ENCODE data around the gene DNLZ.

The DNLZ gene

GRCh38 chr9:136363949-136364748 is 605 bp upstream of the DNLZ start:
- H3K27ac ChIP-seq (ENCODE audit: low read length) = no peak overlapping the region
- no peaks in the 10 kb centered on the region for H3K36me3 ChIP-seq (ENCODE audit: control insufficient read depth in 1 of 2, insufficient read depth in 2 of 2, low read length in 2 of 2)

GRCh38 chr9:136362450-136362784 is 1.1 kb downstream of the DNLZ start:
- Histone ChIP-seq H3K4me1 (ENCODE audit: control insufficient read depth in 1 of 2, insufficient read depth in 2 of 2, low read length in 2 of 2) (peaks cover 0 to 30% of the 10 kb centered on the region in 2 donors), H3K4me3 (ENCODE audit: low read depth in 1 of 2, low read length in 2 of 2) (peak overlapping the region in 1 of 2 donors; percentile 67), H3K27me3 (ENCODE audit: low read depth, low read length) (no peaks in the 10 kb centered on the region), H3K36me3 (ENCODE audit: control insufficient read depth in 1 of 2, insufficient read depth in 2 of 2, low read length in 2 of 2) (peaks cover 0 to 8% of the 10 kb centered on the region in 2 donors), H3K27ac (ENCODE audit: low read length) (no peak overlapping the region), H3K9me3 (ENCODE audit: control insufficient read depth in 1 of 2, low read length in 2 of 2) (no peaks in the 10 kb centered on the region)

More at GRCh38 chr9:136363949-136364748, 605 bp upstream of the DNLZ start:
- H3K9me3 ChIP-seq (ENCODE audit: control insufficient read depth in 1 of 2, low read length in 2 of 2) = no peaks in the 10 kb centered on the region
- H3K4me3 ChIP-seq (ENCODE audit: low read depth in 1 of 2, low read length in 2 of 2) = peak overlapping the region in 1 of 2 donors; percentile 67
- peaks cover 0 to 30% of the 10 kb centered on the region in 2 donors for H3K4me1 ChIP-seq (ENCODE audit: control insufficient read depth in 1 of 2, insufficient read depth in 2 of 2, low read length in 2 of 2)
- H3K27me3 ChIP-seq (ENCODE audit: low read depth, low read length) = no peaks in the 10 kb centered on the region

- no peak overlapping the region for H3K27ac ChIP-seq (ENCODE audit: low read length)
- peaks cover 0 to 30% of the 10 kb centered on the region in 2 donors for H3K4me1 ChIP-seq (ENCODE audit: control insufficient read depth in 1 of 2, insufficient read depth in 2 of 2, low read length in 2 of 2)
- H3K36me3 ChIP-seq (ENCODE audit: control insufficient read depth in 1 of 2, insufficient read depth in 2 of 2, low read length in 2 of 2) = peaks cover 0 to 14% of the 10 kb centered on the region in 2 donors
- H3K4me3 ChIP-seq (ENCODE audit: low read depth in 1 of 2, low read length in 2 of 2) = peak overlapping the region in 1 of 2 donors; percentile 67
- H3K9me3 ChIP-seq (ENCODE audit: control insufficient read depth in 1 of 2, low read length in 2 of 2) = no peaks in the 10 kb centered on the region
- no peaks in the 10 kb centered on the region for H3K27me3 ChIP-seq (ENCODE audit: low read depth, low read length)
Observed at GRCh38 chr9:136361754-136362449, 1.6 kb downstream of the DNLZ start.

GRCh38 chr9:136361047-136361753 is 2.3 kb downstream of the DNLZ start:
- H3K4me1 ChIP-seq (ENCODE audit: control insufficient read depth in 1 of 2, insufficient read depth in 2 of 2, low read length in 2 of 2) = peaks cover 0 to 30% of the 10 kb centered on the region in 2 donors
- H3K27me3 ChIP-seq (ENCODE audit: low read depth, low read length) = no peaks in the 10 kb centered on the region
- no peaks in the 10 kb centered on the region for H3K9me3 ChIP-seq (ENCODE audit: control insufficient read depth in 1 of 2, low read length in 2 of 2)
- no peak overlapping the region for H3K27ac ChIP-seq (ENCODE audit: low read length)
- peaks cover 0 to 19% of the 10 kb centered on the region in 2 donors for H3K36me3 ChIP-seq (ENCODE audit: control insufficient read depth in 1 of 2, insufficient read depth in 2 of 2, low read length in 2 of 2)
- peak overlapping the region in 1 of 2 donors; percentile 28 for H3K4me3 ChIP-seq (ENCODE audit: low read depth in 1 of 2, low read length in 2 of 2)

GRCh38 chr9:136359774-136360718 is 3.5 kb downstream of the DNLZ start:
- H3K27me3 ChIP-seq (ENCODE audit: low read depth, low read length) = no peaks in the 10 kb centered on the region
- H3K36me3 ChIP-seq (ENCODE audit: control insufficient read depth in 1 of 2, insufficient read depth in 2 of 2, low read length in 2 of 2) = peaks cover 0 to 20% of the 10 kb centered on the region in 2 donors
- H3K9me3 ChIP-seq (ENCODE audit: control insufficient read depth in 1 of 2, low read length in 2 of 2) = no peaks in the 10 kb centered on the region
- no peak overlapping the region for H3K27ac ChIP-seq (ENCODE audit: low read length)
- no peak overlapping the region for H3K4me3 ChIP-seq (ENCODE audit: low read depth in 1 of 2, low read length in 2 of 2)
- peaks cover 0 to 34% of the 10 kb centered on the region in 2 donors for H3K4me1 ChIP-seq (ENCODE audit: control insufficient read depth in 1 of 2, insufficient read depth in 2 of 2, low read length in 2 of 2)

- Histone ChIP-seq H3K4me3 (ENCODE audit: low read depth in 1 of 2, low read length in 2 of 2) (no peak overlapping the region), H3K27ac (ENCODE audit: low read length) (no peak overlapping the region), H3K27me3 (ENCODE audit: low read depth, low read length) (no peaks in the 10 kb centered on the region), H3K36me3 (ENCODE audit: control insufficient read depth in 1 of 2, insufficient read depth in 2 of 2, low read length in 2 of 2) (peaks cover 0 to 20% of the 10 kb centered on the region in 2 donors), H3K4me1 (ENCODE audit: control insufficient read depth in 1 of 2, insufficient read depth in 2 of 2, low read length in 2 of 2) (peaks cover 0 to 41% of the 10 kb centered on the region in 2 donors), H3K9me3 (ENCODE audit: control insufficient read depth in 1 of 2, low read length in 2 of 2) (no peaks in the 10 kb centered on the region)
Observed at GRCh38 chr9:136358888-136359287, 4.7 kb downstream of the DNLZ start.

- Histone ChIP-seq H3K27ac (ENCODE audit: low read length) (no peak overlapping the region), H3K27me3 (ENCODE audit: low read depth, low read length) (no peaks in the 10 kb centered on the region), H3K36me3 (ENCODE audit: control insufficient read depth in 1 of 2, insufficient read depth in 2 of 2, low read length in 2 of 2) (peaks cover 0 to 20% of the 10 kb centered on the region in 2 donors), H3K4me1 (ENCODE audit: control insufficient read depth in 1 of 2, insufficient read depth in 2 of 2, low read length in 2 of 2) (peaks cover 0 to 43% of the 10 kb centered on the region in 2 donors), H3K9me3 (ENCODE audit: control insufficient read depth in 1 of 2, low read length in 2 of 2) (no peaks in the 10 kb centered on the region), H3K4me3 (ENCODE audit: low read depth in 1 of 2, low read length in 2 of 2) (no peak overlapping the region)
Observed at GRCh38 chr9:136358016-136358415, 5.5 kb downstream of the DNLZ start.

GRCh38 chr9:136357202-136357725 is 6.3 kb downstream of the DNLZ start:
- no peak overlapping the region for H3K27ac ChIP-seq (ENCODE audit: low read length)
- no peaks in the 10 kb centered on the region for H3K9me3 ChIP-seq (ENCODE audit: control insufficient read depth in 1 of 2, low read length in 2 of 2)
- peaks cover 0 to 36% of the 10 kb centered on the region in 2 donors for H3K4me1 ChIP-seq (ENCODE audit: control insufficient read depth in 1 of 2, insufficient read depth in 2 of 2, low read length in 2 of 2)
- H3K36me3 ChIP-seq (ENCODE audit: control insufficient read depth in 1 of 2, insufficient read depth in 2 of 2, low read length in 2 of 2) = peaks cover 0 to 20% of the 10 kb centered on the region in 2 donors
- no peak overlapping the region for H3K4me3 ChIP-seq (ENCODE audit: low read depth in 1 of 2, low read length in 2 of 2)
- H3K27me3 ChIP-seq (ENCODE audit: low read depth, low read length) = no peaks in the 10 kb centered on the region

GRCh38 chr9:136355616-136356557 is 7.7 kb downstream of the DNLZ start:
- H3K4me3 ChIP-seq (ENCODE audit: low read depth in 1 of 2, low read length in 2 of 2) = no peak overlapping the region
- no peaks in the 10 kb centered on the region for H3K9me3 ChIP-seq (ENCODE audit: control insufficient read depth in 1 of 2, low read length in 2 of 2)
- H3K27me3 ChIP-seq (ENCODE audit: low read depth, low read length) = no peaks in the 10 kb centered on the region
- peaks cover 0 to 23% of the 10 kb centered on the region in 2 donors for H3K4me1 ChIP-seq (ENCODE audit: control insufficient read depth in 1 of 2, insufficient read depth in 2 of 2, low read length in 2 of 2)
- no peak overlapping the region for H3K27ac ChIP-seq (ENCODE audit: low read length)
- peaks cover 0 to 20% of the 10 kb centered on the region in 2 donors for H3K36me3 ChIP-seq (ENCODE audit: control insufficient read depth in 1 of 2, insufficient read depth in 2 of 2, low read length in 2 of 2)
